Endothelial cell of umbilical vein (primary cell): ENCODE measurements around the gene BLTP3A. TPM values are rescaled to one million over a fixed set of nuclear protein-coding genes. Genes with fewer than 3 reads are reported as not detected.
"Not testable (repeated sequence)": the region's sequence is repeated elsewhere in the genome, so short reads cannot be mapped to it uniquely, and the experiment has no call there.

Source experiments
- BruUV-seq: library from RNA; stranded (reverse); fragments of 400-500 nt; replicated peaks from 2 replicates; lab custom pipeline; 2021; lab: Mats Ljungman, UMichigan
- CTCF ChIA-PET: fragments of 300-600, 350-600 bp; sonication (Branson Sonifier 250); formaldehyde crosslinking; loops from one replicate; lab custom pipeline; 2021; ENCODE audit warnings: antibody characterized with exemption, inconsistent platforms; lab: Charles Lee
- POLR2A ChIA-PET: fragments of 300-600, 350-600 bp; sonication (Branson Sonifier 250); formaldehyde crosslinking; loops from one replicate; lab custom pipeline; 2021; ENCODE audit warnings: antibody characterized with exemption, inconsistent platforms; lab: Charles Lee
- DNase-seq: peaks from one replicate; pipeline ENCODE4 v3.0.0-alpha.2; 2011; ENCODE audit warnings: low read depth, low spot score
- FAIRE-seq: peaks from 2 replicates; lab custom pipeline; 2011; peaks lifted over from hg19 to GRCh38; lab: Jason Lieb, UNC
- H2AFZ ChIP-seq: 2 replicates; pipeline ENCODE4 v1.6.0; 2012; ENCODE audit warnings: low read depth, low read length, control low read depth, inconsistent platforms
- H3K27ac ChIP-seq: 2 replicates; pipeline ENCODE4 v1.5.1; 2011; ENCODE audit warnings: low read depth, mild to moderate bottlenecking, control low read depth, low read length, moderate library complexity; ENCODE audit not compliant: insufficient read depth
- H3K27me3 ChIP-seq, 2 experiments: 2 replicates each; pipeline versions ENCODE4 v1.6.0 to v1.6.1; 2011; ENCODE audit warnings: low read length in 2 of 2, mixed read lengths in 1 of 2; ENCODE audit not compliant: control insufficient read depth in 2 of 2, insufficient read depth in 2 of 2
- H3K36me3 ChIP-seq, 2 experiments: 2 replicates in 1 of 2; 3 replicates in 1 of 2; pipeline ENCODE4 v1.5.1; 2011; ENCODE audit warnings: low read length in 2 of 2, mild to moderate bottlenecking in 1 of 2, moderate library complexity in 1 of 2; ENCODE audit not compliant: control insufficient read depth in 2 of 2, insufficient read depth in 2 of 2; ENCODE audit errors: extremely low read depth in 1 of 2
- H3K4me1 ChIP-seq: 3 replicates; pipeline ENCODE4 v1.5.1; 2011; ENCODE audit warnings: mild to moderate bottlenecking, low read length; ENCODE audit not compliant: control insufficient read depth, insufficient read depth; ENCODE audit errors: extremely low read depth
- H3K4me2 ChIP-seq: 2 replicates; pipeline ENCODE4 v1.6.1; 2011; ENCODE audit warnings: low read length, control low read depth, mixed read lengths; ENCODE audit not compliant: insufficient read depth
- H3K4me3 ChIP-seq, 3 experiments: fragments of 200-600 bp in 1 of 3; sonication (generic), shearing (Covaris generic) in 1 of 3; replicated peaks in 1 of 3; 2 replicates each; pipeline ENCODE4 v1.5.1; 2011 to 2016; ENCODE audit warnings: control low read depth in 3 of 3, low read length in 3 of 3, mild to moderate bottlenecking in 2 of 3, inconsistent platforms in 1 of 3, low read depth in 1 of 3, moderate library complexity in 1 of 3; ENCODE audit not compliant: insufficient read depth in 1 of 3
- H3K79me2 ChIP-seq: 2 replicates; pipeline ENCODE4 v1.6.0; 2012; ENCODE audit warnings: low read length, inconsistent platforms; ENCODE audit not compliant: control insufficient read depth, insufficient read depth
- H3K9ac ChIP-seq: replicated peaks from 2 replicates; pipeline ENCODE3; 2011; ENCODE audit warnings: low read length, control low read depth; ENCODE audit not compliant: insufficient read depth; ENCODE audit errors: extremely low read depth
- H3K9me1 ChIP-seq: replicated peaks from 3 replicates; pipeline ENCODE4 v1.6.0; 2011; ENCODE audit warnings: mild to moderate bottlenecking, low read length; ENCODE audit not compliant: control insufficient read depth, insufficient read depth; ENCODE audit errors: extremely low read depth
- H3K9me3 ChIP-seq: replicated peaks from 2 replicates; pipeline ENCODE4 v1.5.1; 2012; ENCODE audit warnings: low read length, inconsistent platforms; ENCODE audit not compliant: control insufficient read depth, insufficient read depth
- H4K20me1 ChIP-seq: replicated peaks from 2 replicates; pipeline ENCODE3; 2011; ENCODE audit warnings: mild to moderate bottlenecking, low read length; ENCODE audit not compliant: control insufficient read depth, insufficient read depth; ENCODE audit errors: extremely low read depth
- EZH2 ChIP-seq: IDR thresholded peaks from 2 replicates; pipeline ENCODE4 v1.6.1; 2012; ENCODE audit warnings: borderline replicate concordance, low read depth, mild to moderate bottlenecking, moderate library complexity, low read length, inconsistent platforms; ENCODE audit not compliant: severe bottlenecking
- FOS ChIP-seq: IDR thresholded peaks from 2 replicates; pipeline ENCODE4 v1.6.1; 2011; ENCODE audit warnings: mild to moderate bottlenecking, low read length, moderate library complexity, borderline replicate concordance; ENCODE audit not compliant: insufficient read depth
- JUN ChIP-seq: IDR thresholded peaks from 2 replicates; pipeline ENCODE4 v1.6.1; 2011; ENCODE audit warnings: borderline replicate concordance, low read depth; ENCODE audit not compliant: insufficient read length, insufficient read depth
- MAX ChIP-seq: IDR thresholded peaks from 2 replicates; pipeline ENCODE4 v1.6.1; 2011; ENCODE audit not compliant: insufficient read depth, insufficient read length
- MYC ChIP-seq: IDR thresholded peaks from one replicate; pipeline ENCODE4 v1.6.1; 2011; ENCODE audit warnings: mild to moderate bottlenecking, low read depth, low read length
- POLR2A ChIP-seq: IDR thresholded peaks from 2 replicates; pipeline ENCODE4 v1.6.1; 2012; ENCODE audit warnings: low read depth, mild to moderate bottlenecking, control low read depth, low read length
- dilution Hi-C: fragments of 300-500 bp; cut with MboI; formaldehyde crosslinking; loops from one replicate; pipeline ENCODE4 v1.15.0; 2019; ENCODE audit warnings: low sequenced_read_pairs; ENCODE audit not compliant: extremely low pct_ligation_motif_present
- intact Hi-C: fragments of 100-400 bp; cut with micrococcal nuclease; formaldehyde crosslinking; loops from one replicate; pipeline ENCODE4 v1.10.0; 2022
- polyA plus RNA-seq, 4 experiments: library from polyadenylated mRNA; depleted of rRNA in 3 of 4; stranded (reverse) in 3 of 4; unstranded in 1 of 4; fragments of >200 nt; gene quantifications; 2 replicates each; pipeline versions ENCODE4 v1.2.1 to v1.2.3, GENCODE V29; 2011 to 2012; ENCODE audit warnings: missing spikeins in 1 of 4
- total RNA-seq: library from RNA; stranded (reverse); gene quantifications from 2 replicates; pipeline ENCODE4 v1.2.3, GENCODE V29; 2021
- TF ChIP-seq, protein P1 (sequence below), 2 donors: IDR thresholded peaks; 1 replicate in 1 of 2; 2 replicates in 1 of 2; pipeline ENCODE4 v1.5.1; 2011; ENCODE audit warnings: low read length in 2 of 2, mild to moderate bottlenecking in 2 of 2, moderate library complexity in 2 of 2, control low read depth in 1 of 2, inconsistent platforms in 1 of 2, low read depth in 1 of 2; ENCODE audit not compliant: insufficient read depth in 1 of 2; ENCODE audit errors: extremely low read depth in 1 of 2

The BLTP3A gene
- total and polyA plus RNA-seq, 2 donors (not counting 3 experiments of a cell fraction or from before 2014, with no cell fraction given): 4.6 to 9.3 TPM

DNA sequence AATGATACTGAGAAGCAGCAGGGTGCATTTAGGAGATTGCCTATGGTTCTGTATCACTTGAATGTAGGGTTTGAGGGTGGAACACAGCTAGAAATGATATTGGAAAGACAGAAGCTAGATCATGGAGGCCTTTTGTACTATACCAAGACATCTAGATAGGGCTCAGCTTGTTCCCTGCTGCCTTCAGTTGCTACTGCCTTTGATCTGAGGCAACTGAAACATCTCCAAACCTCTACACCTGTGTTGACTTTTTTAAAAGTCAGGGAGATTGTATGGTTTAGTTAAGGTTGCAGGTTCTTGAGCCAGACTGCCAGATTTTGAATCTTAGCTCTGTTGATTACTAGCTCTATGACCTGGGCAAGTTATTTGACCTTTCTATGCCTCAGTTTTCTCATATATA, 12.7 kb downstream of the BLTP3A start:
- no TSS peak for BruUV-seq
- DNase-seq (no peak), FAIRE-seq (no peak)
- peaks cover 2% of the 10 kb centered on the region for H3K4me1 ChIP-seq
- no peaks in the 10 kb centered on the region for H4K20me1 ChIP-seq
- no peaks in the 10 kb centered on the region for H3K36me3 ChIP-seq
- TF ChIP-seq MYC: no peak
- TF ChIP-seq, protein P1, sequence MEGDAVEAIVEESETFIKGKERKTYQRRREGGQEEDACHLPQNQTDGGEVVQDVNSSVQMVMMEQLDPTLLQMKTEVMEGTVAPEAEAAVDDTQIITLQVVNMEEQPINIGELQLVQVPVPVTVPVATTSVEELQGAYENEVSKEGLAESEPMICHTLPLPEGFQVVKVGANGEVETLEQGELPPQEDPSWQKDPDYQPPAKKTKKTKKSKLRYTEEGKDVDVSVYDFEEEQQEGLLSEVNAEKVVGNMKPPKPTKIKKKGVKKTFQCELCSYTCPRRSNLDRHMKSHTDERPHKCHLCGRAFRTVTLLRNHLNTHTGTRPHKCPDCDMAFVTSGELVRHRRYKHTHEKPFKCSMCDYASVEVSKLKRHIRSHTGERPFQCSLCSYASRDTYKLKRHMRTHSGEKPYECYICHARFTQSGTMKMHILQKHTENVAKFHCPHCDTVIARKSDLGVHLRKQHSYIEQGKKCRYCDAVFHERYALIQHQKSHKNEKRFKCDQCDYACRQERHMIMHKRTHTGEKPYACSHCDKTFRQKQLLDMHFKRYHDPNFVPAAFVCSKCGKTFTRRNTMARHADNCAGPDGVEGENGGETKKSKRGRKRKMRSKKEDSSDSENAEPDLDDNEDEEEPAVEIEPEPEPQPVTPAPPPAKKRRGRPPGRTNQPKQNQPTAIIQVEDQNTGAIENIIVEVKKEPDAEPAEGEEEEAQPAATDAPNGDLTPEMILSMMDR (IDR thresholded peaks at IDR 0.05; ENCODE audit: extremely low read depth in 1 of 2, insufficient read depth in 1 of 2, low read depth in 1 of 2, low read length in 2 of 2): no peak
- no peak for TF ChIP-seq POLR2A
- TF ChIP-seq MAX: no peak
- no peak for TF ChIP-seq FOS
- no peak for TF ChIP-seq EZH2
- TF ChIP-seq JUN: no peak
- H3K9me1 ChIP-seq: no peaks in the 10 kb centered on the region
- no peaks in the 10 kb centered on the region for H3K9me3 ChIP-seq
- H3K79me2 ChIP-seq: no peaks in the 10 kb centered on the region
- no peak overlapping the region for H3K27ac ChIP-seq
- no peak overlapping the region for H2AFZ ChIP-seq
- intact Hi-C loops (no loop called here), dilution Hi-C loops (no loop called here)
- ChIA-PET CTCF (interaction anchor here (1.9 to 2.6 kb wide), 3 partner anchors 10 to 641 kb away, joined by 4 to 12 read pairs (median 9); partner anchors contain the start of gene BLTP3A), POLR2A (no interaction called here)
- no peak overlapping the region for H3K4me2 ChIP-seq
- no peaks in the 10 kb centered on the region for H3K27me3 ChIP-seq
- no peak overlapping the region for H3K4me3 ChIP-seq
- H3K9ac ChIP-seq: no peak overlapping the region

- H3K9me1 ChIP-seq, POLR2A ChIA-PET, dilution Hi-C loops, H3K36me3 ChIP-seq, BruUV-seq, H3K79me2 ChIP-seq, H3K4me2 ChIP-seq, H4K20me1 ChIP-seq, H2AFZ ChIP-seq, H3K9ac ChIP-seq, H3K27me3 ChIP-seq, H3K9me3 ChIP-seq, H3K27ac ChIP-seq, H3K4me1 ChIP-seq, FAIRE-seq, DNase-seq, H3K4me3 ChIP-seq, intact Hi-C loops: not testable (repeated sequence)
- CTCF ChIA-PET: interaction anchor here (0.6 to 2.6 kb wide), 6 partner anchors 10 to 641 kb away, joined by 3 to 12 read pairs (median 4); partner anchors contain the start of gene BLTP3A
Measured at GRCh38 chr6:34805074-34805473, 13.2 kb downstream of the BLTP3A start.
